ENCODE results near the gene MANEAL. TPM values are rescaled to one million over a fixed set of nuclear protein-coding genes. Genes with fewer than 3 reads are reported as not detected.

MANEAL gene
- total RNA-seq, 1 experiment from 2014 or later, result 6.4 TPM

DNA sequence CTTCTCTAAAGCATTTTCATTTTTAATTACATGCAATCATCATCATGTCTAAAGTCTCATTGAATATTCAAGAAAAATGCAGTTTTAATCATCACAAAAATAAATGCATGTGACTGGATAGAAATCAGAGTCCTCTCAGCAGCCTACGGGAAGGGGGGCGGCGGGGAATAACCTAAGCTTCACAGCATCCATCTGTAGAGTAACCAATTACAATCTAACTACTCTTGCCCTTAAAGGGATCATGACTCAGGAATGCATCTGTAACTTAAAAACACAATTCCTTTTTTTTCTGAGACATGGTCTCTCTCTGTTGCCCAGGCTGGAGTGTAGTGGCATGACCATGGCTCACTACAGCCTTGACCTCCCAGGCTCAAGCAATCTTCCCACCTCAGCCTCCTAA is 43.1 kb downstream of the MANEAL start:
- TF ChIP-seq ZNF671 (CRISPR knock-in tag; IDR thresholded peaks at IDR 0.05) (no peak), SMAD4 (CRISPR knock-in tag; IDR thresholded peaks at IDR 0.05) (no peak), RORB (CRISPR knock-in tag; IDR thresholded peaks at IDR 0.05) (no peak), FOXJ3 (CRISPR knock-in tag; IDR thresholded peaks at IDR 0.05; ENCODE audit: borderline replicate concordance) (no peak), TP53 (CRISPR knock-in tag; IDR thresholded peaks at IDR 0.05) (no peak), ZNF232 (CRISPR knock-in tag; IDR thresholded peaks at IDR 0.05) (no peak)
- TF ChIP-seq, protein P1, sequence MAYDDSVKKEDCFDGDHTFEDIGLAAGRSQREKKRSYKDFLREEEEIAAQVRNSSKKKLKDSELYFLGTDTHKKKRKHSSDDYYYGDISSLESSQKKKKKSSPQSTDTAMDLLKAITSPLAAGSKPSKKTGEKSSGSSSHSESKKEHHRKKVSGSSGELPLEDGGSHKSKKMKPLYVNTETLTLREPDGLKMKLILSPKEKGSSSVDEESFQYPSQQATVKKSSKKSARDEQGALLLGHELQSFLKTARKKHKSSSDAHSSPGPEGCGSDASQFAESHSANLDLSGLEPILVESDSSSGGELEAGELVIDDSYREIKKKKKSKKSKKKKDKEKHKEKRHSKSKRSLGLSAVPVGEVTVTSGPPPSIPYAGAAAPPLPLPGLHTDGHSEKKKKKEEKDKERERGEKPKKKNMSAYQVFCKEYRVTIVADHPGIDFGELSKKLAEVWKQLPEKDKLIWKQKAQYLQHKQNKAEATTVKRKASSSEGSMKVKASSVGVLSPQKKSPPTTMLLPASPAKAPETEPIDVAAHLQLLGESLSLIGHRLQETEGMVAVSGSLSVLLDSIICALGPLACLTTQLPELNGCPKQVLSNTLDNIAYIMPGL (CRISPR knock-in tag; IDR thresholded peaks at IDR 0.05), result no peak
- TF ChIP-seq, protein P2, sequence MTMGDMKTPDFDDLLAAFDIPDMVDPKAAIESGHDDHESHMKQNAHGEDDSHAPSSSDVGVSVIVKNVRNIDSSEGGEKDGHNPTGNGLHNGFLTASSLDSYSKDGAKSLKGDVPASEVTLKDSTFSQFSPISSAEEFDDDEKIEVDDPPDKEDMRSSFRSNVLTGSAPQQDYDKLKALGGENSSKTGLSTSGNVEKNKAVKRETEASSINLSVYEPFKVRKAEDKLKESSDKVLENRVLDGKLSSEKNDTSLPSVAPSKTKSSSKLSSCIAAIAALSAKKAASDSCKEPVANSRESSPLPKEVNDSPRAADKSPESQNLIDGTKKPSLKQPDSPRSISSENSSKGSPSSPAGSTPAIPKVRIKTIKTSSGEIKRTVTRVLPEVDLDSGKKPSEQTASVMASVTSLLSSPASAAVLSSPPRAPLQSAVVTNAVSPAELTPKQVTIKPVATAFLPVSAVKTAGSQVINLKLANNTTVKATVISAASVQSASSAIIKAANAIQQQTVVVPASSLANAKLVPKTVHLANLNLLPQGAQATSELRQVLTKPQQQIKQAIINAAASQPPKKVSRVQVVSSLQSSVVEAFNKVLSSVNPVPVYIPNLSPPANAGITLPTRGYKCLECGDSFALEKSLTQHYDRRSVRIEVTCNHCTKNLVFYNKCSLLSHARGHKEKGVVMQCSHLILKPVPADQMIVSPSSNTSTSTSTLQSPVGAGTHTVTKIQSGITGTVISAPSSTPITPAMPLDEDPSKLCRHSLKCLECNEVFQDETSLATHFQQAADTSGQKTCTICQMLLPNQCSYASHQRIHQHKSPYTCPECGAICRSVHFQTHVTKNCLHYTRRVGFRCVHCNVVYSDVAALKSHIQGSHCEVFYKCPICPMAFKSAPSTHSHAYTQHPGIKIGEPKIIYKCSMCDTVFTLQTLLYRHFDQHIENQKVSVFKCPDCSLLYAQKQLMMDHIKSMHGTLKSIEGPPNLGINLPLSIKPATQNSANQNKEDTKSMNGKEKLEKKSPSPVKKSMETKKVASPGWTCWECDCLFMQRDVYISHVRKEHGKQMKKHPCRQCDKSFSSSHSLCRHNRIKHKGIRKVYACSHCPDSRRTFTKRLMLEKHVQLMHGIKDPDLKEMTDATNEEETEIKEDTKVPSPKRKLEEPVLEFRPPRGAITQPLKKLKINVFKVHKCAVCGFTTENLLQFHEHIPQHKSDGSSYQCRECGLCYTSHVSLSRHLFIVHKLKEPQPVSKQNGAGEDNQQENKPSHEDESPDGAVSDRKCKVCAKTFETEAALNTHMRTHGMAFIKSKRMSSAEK (CRISPR knock-in tag; IDR thresholded peaks at IDR 0.05; ENCODE audit: borderline replicate concordance), result no peak
- Mint-ChIP-seq H3K9me3 (no peaks in the 10 kb centered on the region), H3K4me3 (no peak overlapping the region), H3K36me3 (peaks cover 50% of the 10 kb centered on the region), H3K27ac (no peak overlapping the region), H3K4me1 (no peaks in the 10 kb centered on the region), H3K27me3 (ENCODE audit: low read depth) (no peaks in the 10 kb centered on the region)
- CTCF ChIA-PET, result interaction anchor here (2.6 kb wide), 1 partner anchor 23 kb away, joined by 10 read pairs; the partner anchor contains the start of gene MTF1
- DNase-seq (ENCODE audit: low spot score) (no peak), ATAC-seq (no peak)
- POLR2A ChIA-PET, result no interaction called here

DNA sequence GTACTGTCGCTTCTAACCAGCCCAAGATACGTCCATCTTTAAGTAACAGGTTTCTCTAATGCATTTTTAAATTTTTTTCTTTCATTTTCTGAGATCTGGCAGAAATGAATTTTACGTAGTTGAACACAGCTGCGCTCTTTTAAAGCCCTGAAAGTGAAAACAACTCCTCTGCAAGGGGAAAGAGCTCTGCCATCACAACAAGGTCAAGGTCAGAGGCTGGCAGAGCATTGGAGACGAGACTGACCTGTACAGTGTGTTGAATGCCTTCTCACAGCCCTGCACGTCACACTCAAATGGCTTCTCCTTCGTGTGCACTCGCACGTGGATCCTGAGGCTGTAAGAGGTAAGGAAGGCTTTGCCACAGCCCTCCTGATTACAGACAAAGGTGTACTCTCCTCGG is 46.0 kb downstream of the MANEAL start:
- Mint-ChIP-seq H3K4me3 (no peak overlapping the region), H3K27me3 (ENCODE audit: low read depth) (no peaks in the 10 kb centered on the region), H3K9me3 (no peaks in the 10 kb centered on the region), H3K4me1 (no peaks in the 10 kb centered on the region), H3K27ac (no peak overlapping the region), H3K36me3 (peaks cover 36% of the 10 kb centered on the region)
- DNase-seq (ENCODE audit: low spot score) (no peak), ATAC-seq (no peak)
- ChIA-PET POLR2A (no interaction called here), CTCF (interaction anchor here (0.5 to 1.3 kb wide), 3 partner anchors 11 to 20 kb away, joined by 3 to 6 read pairs (median 3); no protein-coding TSS in a partner anchor)
- TF ChIP-seq, protein P3, sequence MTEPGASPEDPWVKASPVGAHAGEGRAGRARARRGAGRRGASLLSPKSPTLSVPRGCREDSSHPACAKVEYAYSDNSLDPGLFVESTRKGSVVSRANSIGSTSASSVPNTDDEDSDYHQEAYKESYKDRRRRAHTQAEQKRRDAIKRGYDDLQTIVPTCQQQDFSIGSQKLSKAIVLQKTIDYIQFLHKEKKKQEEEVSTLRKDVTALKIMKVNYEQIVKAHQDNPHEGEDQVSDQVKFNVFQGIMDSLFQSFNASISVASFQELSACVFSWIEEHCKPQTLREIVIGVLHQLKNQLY (CRISPR knock-in tag; IDR thresholded peaks at IDR 0.05), result no peak
- no peak for TF ChIP-seq RELA (CRISPR knock-in tag; IDR thresholded peaks at IDR 0.05; ENCODE audit: borderline replicate concordance)
- no peak for TF ChIP-seq NFYB (CRISPR knock-in tag; conservative IDR thresholded peaks at IDR 0.05; ENCODE audit: low read depth)
- TF ChIP-seq ZNF121 (CRISPR knock-in tag; IDR thresholded peaks at IDR 0.05), result no peak
- no peak for TF ChIP-seq ELF4 (CRISPR knock-in tag; IDR thresholded peaks at IDR 0.05; ENCODE audit: low read depth)
- TF ChIP-seq CDX4 (CRISPR knock-in tag; IDR thresholded peaks at IDR 0.05; ENCODE audit: borderline replicate concordance), result no peak
- no peak for TF ChIP-seq GTF2I (CRISPR knock-in tag; conservative IDR thresholded peaks at IDR 0.05)
- TF ChIP-seq, protein P4, sequence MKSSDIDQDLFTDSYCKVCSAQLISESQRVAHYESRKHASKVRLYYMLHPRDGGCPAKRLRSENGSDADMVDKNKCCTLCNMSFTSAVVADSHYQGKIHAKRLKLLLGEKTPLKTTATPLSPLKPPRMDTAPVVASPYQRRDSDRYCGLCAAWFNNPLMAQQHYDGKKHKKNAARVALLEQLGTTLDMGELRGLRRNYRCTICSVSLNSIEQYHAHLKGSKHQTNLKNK (CRISPR knock-in tag; IDR thresholded peaks at IDR 0.05), result no peak
- no peak for TF ChIP-seq FOXP1 (CRISPR knock-in tag; IDR thresholded peaks at IDR 0.05; ENCODE audit: borderline replicate concordance)
- TF ChIP-seq, protein P5, sequence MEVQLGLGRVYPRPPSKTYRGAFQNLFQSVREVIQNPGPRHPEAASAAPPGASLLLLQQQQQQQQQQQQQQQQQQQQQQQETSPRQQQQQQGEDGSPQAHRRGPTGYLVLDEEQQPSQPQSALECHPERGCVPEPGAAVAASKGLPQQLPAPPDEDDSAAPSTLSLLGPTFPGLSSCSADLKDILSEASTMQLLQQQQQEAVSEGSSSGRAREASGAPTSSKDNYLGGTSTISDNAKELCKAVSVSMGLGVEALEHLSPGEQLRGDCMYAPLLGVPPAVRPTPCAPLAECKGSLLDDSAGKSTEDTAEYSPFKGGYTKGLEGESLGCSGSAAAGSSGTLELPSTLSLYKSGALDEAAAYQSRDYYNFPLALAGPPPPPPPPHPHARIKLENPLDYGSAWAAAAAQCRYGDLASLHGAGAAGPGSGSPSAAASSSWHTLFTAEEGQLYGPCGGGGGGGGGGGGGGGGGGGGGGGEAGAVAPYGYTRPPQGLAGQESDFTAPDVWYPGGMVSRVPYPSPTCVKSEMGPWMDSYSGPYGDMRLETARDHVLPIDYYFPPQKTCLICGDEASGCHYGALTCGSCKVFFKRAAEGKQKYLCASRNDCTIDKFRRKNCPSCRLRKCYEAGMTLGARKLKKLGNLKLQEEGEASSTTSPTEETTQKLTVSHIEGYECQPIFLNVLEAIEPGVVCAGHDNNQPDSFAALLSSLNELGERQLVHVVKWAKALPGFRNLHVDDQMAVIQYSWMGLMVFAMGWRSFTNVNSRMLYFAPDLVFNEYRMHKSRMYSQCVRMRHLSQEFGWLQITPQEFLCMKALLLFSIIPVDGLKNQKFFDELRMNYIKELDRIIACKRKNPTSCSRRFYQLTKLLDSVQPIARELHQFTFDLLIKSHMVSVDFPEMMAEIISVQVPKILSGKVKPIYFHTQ (CRISPR knock-in tag; IDR thresholded peaks at IDR 0.05), result no peak
- no peak for TF ChIP-seq ATF2 (CRISPR knock-in tag; IDR thresholded peaks at IDR 0.05; ENCODE audit: borderline replicate concordance, low read depth)
- no peak for TF ChIP-seq RORB (CRISPR knock-in tag; IDR thresholded peaks at IDR 0.05)
- TF ChIP-seq ZBTB21 (CRISPR knock-in tag; IDR thresholded peaks at IDR 0.05; ENCODE audit: borderline replicate concordance), result no peak
- TF ChIP-seq ZNF317 (CRISPR knock-in tag; IDR thresholded peaks at IDR 0.05; ENCODE audit: borderline replicate concordance, low read depth), result no peak
- TF ChIP-seq MAX (CRISPR knock-in tag; IDR thresholded peaks at IDR 0.05), result no peak
